Colonic mucosa (tissue), 4 donors: ENCODE measurements around the gene DDX27. TPM values are rescaled to one million over a fixed set of nuclear protein-coding genes. Genes with fewer than 3 reads are reported as not detected.

ENCODE experiments used
- DNase-seq: peaks from one replicate; pipeline ENCODE4 v3.0.0-alpha.2; 2020
- H3K27ac ChIP-seq: fragments of 200-600 bp; one replicate; pipeline ENCODE4 v1.8.0; 2021
- H3K27me3 ChIP-seq: fragments of 200-600 bp; one replicate; pipeline ENCODE4 v1.8.0; 2021
- H3K36me3 ChIP-seq: fragments of 200-600 bp; one replicate; pipeline ENCODE4 v1.8.0; 2021
- H3K4me1 ChIP-seq: fragments of 200-600 bp; one replicate; pipeline ENCODE4 v1.8.0; 2021; ENCODE audit warnings: mild to moderate bottlenecking
- H3K4me3 ChIP-seq: fragments of 200-600 bp; one replicate; pipeline ENCODE4 v1.8.0; 2021
- H3K9ac ChIP-seq, 2 donors: one replicate each; pipeline ENCODE4 v1.7.0; 2013; ENCODE audit warnings: control low read depth in 2 of 2, low read depth in 2 of 2, low read length in 2 of 2
- H3K9me3 ChIP-seq: fragments of 200-600 bp; one replicate; pipeline ENCODE4 v1.8.0; 2021
- intact Hi-C: fragments of 100-400 bp; cut with DNase I; formaldehyde crosslinking; loops from one replicate; pipeline ENCODE4 v1.14.1; 2022
- total RNA-seq, 2 donors: library from RNA; stranded (reverse); fragmentation: NEBNext Ultra II Directional in 1 of 2; extraction: Animal tissue kit (Norgen Biotek cat#: 25700) in 1 of 2; gene quantifications; one replicate each; pipeline ENCODE4 v1.2.1, GENCODE V29; 2021
- TF ChIP-seq, protein P1 (sequence below): fragments of 200-600 bp; IDR thresholded peaks from one replicate; pipeline ENCODE4 v1.8.0; 2022; ENCODE audit warnings: antibody characterized with exemption, mild to moderate bottlenecking
- donor health status: healthy.
- donor health status: DM: no; HTN: no; CAD: no.
- donor health status: DM: no; HTN: no; CAD: no.

The DDX27 gene
- total RNA-seq, 2 donors from 2014 or later, result 26.3 to 44.5 TPM

DNA sequence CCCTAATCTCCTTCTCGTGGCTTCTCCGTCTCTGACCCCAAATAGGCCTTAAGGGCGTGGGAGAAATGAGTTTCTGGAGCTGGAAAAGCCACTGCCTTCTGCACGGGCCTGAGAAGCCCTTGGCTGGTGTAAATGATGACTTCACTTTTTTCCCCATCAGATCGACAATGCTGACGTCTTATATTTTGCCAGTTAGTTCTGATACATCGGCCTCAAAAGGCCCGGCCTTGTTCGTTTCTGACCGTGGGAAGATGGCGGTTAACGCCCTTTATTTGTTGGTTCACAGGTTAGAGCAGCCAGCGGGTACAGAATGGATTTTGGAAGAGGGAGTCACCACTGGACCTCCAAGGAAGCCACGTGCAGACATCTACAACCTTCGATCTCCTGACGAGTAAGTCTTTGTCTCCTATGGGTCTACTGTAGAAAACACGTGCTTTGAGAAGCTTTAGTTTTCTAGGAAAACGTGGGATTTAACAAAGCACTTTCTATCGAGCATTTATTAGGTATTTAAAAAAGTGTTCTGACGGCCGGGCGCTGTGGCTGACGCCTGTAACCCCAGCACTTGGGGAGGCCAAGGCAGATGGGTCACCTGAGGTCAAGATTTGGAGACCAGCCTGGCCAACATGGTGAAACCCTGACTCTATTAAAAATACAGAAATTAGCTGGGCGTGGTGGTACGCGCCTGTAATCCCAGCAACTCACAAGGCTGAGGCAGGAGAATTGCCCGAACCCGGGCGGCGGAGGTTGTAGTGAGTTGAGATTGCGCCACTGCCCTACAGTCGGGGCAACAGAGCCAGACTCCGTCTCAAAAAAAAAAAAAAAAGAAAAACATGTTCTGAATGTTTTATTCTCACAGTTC is 59.8 kb downstream of the DDX27 start:
- peak; percentile 24 for DNase-seq
- peaks cover 13% of the 10 kb centered on the region for H3K4me1 ChIP-seq
- H3K27ac ChIP-seq, result peak overlapping the region; percentile 90
- H3K4me3 ChIP-seq, result peak overlapping the region; percentile 46
- peak overlapping the region; percentile 92 to 99 for H3K9ac ChIP-seq
- no peaks in the 10 kb centered on the region for H3K27me3 ChIP-seq
- H3K36me3 ChIP-seq, result peaks cover 37% of the 10 kb centered on the region
- intact Hi-C loops, result no loop called here
- TF ChIP-seq, protein P1, sequence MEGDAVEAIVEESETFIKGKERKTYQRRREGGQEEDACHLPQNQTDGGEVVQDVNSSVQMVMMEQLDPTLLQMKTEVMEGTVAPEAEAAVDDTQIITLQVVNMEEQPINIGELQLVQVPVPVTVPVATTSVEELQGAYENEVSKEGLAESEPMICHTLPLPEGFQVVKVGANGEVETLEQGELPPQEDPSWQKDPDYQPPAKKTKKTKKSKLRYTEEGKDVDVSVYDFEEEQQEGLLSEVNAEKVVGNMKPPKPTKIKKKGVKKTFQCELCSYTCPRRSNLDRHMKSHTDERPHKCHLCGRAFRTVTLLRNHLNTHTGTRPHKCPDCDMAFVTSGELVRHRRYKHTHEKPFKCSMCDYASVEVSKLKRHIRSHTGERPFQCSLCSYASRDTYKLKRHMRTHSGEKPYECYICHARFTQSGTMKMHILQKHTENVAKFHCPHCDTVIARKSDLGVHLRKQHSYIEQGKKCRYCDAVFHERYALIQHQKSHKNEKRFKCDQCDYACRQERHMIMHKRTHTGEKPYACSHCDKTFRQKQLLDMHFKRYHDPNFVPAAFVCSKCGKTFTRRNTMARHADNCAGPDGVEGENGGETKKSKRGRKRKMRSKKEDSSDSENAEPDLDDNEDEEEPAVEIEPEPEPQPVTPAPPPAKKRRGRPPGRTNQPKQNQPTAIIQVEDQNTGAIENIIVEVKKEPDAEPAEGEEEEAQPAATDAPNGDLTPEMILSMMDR, result no peak
- no peaks in the 10 kb centered on the region for H3K9me3 ChIP-seq

DNA sequence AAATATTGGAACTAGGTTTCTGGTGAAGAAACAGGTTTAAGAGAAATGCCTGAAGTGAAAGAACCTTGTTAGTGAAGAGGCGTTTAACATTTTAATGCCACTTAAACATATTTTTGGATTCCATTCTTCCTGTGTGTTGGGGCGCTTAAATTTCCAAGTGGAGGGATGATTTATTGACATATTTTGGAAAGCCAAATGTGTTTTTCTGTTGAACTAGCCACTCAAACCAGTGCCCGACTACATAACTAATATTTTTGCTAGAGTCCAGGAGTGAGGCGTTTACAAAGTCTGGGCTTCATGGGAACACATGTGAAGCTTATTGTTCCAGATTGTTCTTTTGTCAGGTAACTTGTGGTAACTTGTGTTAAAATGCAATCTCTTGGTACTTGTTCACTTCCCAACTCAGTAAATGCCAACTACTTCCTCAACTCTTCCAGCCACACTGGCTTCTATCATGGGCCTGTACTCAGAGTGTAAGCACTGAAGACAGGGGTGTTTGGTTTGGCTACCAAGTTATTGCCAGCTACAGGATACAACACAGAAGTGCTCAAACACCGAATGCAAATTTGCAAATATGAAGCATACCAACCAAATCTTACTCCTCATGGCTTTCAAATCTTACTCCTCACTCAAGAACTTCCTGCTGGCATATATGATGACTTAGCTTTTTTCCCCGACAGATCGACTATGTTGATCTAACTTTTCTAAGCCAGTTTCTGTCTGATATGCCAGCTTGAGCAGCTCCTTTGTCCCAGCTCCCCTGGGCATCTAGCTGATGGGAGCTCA is 60.7 kb downstream of the DDX27 start:
- Histone ChIP-seq H3K4me3 (peak overlapping the region; percentile 46), H3K9ac (no peak overlapping the region), H3K27ac (peak overlapping the region; percentile 90), H3K9me3 (no peaks in the 10 kb centered on the region), H3K36me3 (peaks cover 45% of the 10 kb centered on the region), H3K4me1 (peaks cover 13% of the 10 kb centered on the region), H3K27me3 (no peaks in the 10 kb centered on the region)
- TF ChIP-seq, protein P1, result no peak
- intact Hi-C loops, result no loop called here
- no peak for DNase-seq

DNA sequence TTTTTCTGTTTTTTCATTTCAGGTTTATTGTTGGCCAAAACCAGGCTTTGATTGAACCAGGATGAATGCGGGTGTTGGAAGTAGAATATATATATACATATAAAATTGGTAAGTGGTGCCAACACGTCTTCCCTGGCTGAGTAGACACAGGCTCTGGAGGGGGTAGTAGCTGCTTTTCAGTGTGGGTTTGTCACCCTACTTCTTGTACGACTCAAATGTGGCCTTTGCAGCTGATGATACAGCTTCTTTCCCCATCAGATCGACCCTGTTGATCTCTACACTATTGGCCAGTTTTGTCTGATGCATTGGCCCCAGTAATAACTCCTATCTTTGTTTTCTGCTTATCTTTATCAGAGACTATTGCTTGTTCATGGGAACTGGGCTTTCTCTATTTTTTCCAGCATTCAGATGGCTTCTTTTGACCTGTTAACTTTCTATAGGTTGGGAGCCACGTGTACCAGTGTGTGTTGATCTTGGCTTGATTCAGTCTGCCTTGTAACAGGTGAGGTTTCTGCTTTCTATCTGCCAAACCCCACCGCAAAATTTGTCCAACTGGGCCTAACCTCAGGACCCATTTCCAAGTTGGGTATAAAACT is 61.3 kb downstream of the DDX27 start:
- no peak for DNase-seq
- H3K36me3 ChIP-seq, result peaks cover 52% of the 10 kb centered on the region
- TF ChIP-seq, protein P1, result no peak
- H3K9ac ChIP-seq, result no peak overlapping the region
- H3K27me3 ChIP-seq, result no peaks in the 10 kb centered on the region
- intact Hi-C loops, result no loop called here
- peaks cover 13% of the 10 kb centered on the region for H3K4me1 ChIP-seq
- no peak overlapping the region for H3K27ac ChIP-seq
- no peak overlapping the region for H3K4me3 ChIP-seq
- no peaks in the 10 kb centered on the region for H3K9me3 ChIP-seq

DNA sequence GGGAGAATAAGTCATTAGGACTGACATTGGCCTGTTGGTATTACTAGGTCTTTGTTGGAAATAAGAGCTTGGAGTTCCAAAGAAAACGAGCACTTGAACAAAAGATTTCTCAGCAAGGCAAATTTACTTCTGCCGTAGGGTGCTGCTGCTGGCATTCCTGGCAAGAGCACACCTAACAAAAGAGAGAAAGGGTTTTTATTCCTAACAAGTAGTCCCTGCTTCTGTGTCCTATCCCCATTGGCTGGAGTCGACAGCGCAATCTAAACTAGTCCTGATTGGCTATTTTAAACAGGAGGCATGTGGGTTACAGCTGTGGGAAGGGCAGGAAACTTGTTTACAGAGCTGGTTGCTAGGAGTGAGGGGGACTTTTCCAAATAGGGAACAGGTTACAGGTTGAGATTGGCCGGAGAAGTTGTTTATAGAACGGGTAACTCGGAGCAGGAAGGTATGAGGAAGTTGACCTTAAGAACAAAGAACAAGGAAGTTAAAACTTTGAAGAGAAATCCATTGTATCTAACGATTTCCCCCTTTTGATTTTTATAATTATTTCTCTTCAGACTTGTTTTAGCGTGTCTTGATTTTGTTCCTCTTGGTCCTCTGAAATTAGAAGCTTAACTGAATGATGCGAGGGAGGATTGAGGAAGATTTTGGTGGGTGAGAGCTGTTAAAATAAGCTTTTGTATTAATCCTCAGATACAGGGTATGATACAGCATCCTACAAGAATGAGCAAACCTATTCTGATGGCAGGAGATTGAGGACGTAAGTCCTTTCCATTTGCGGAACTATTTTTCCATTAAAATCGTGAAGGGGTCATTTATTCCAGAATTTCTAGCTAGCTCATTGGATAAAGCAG is 62.1 kb downstream of the DDX27 start:
- H3K9me3 ChIP-seq, result no peaks in the 10 kb centered on the region
- peaks cover 13% of the 10 kb centered on the region for H3K4me1 ChIP-seq
- intact Hi-C loops, result no loop called here
- peaks cover 59% of the 10 kb centered on the region for H3K36me3 ChIP-seq
- DNase-seq, result peak; percentile 44
- no peaks in the 10 kb centered on the region for H3K27me3 ChIP-seq
- TF ChIP-seq, protein P1, result no peak
- H3K27ac ChIP-seq, result no peak overlapping the region
- H3K4me3 ChIP-seq, result no peak overlapping the region
- no peak overlapping the region for H3K9ac ChIP-seq
